Testis (tissue), 2 donors: ENCODE data around the gene MRPL30.

ENCODE experiments used
- POLR2A ChIP-seq: fragments of 450-650 bp; IDR thresholded peaks from one replicate; pipeline ENCODE4 v1.6.1; 2017; ENCODE audit warnings: antibody characterized with exemption, mild to moderate bottlenecking, moderate library complexity
- TF ChIP-seq, protein P1 (sequence below), 3 experiments: fragments of 450-650 bp in 2 of 3; fragments of 200-600 bp in 1 of 3; sonication (generic) in 1 of 3; IDR thresholded peaks; one replicate each; pipeline ENCODE4 v1.5.1; 2016 to 2019; ENCODE audit warnings: antibody characterized with exemption in 3 of 3, mild to moderate bottlenecking in 2 of 3, moderate library complexity in 1 of 3

DNA sequence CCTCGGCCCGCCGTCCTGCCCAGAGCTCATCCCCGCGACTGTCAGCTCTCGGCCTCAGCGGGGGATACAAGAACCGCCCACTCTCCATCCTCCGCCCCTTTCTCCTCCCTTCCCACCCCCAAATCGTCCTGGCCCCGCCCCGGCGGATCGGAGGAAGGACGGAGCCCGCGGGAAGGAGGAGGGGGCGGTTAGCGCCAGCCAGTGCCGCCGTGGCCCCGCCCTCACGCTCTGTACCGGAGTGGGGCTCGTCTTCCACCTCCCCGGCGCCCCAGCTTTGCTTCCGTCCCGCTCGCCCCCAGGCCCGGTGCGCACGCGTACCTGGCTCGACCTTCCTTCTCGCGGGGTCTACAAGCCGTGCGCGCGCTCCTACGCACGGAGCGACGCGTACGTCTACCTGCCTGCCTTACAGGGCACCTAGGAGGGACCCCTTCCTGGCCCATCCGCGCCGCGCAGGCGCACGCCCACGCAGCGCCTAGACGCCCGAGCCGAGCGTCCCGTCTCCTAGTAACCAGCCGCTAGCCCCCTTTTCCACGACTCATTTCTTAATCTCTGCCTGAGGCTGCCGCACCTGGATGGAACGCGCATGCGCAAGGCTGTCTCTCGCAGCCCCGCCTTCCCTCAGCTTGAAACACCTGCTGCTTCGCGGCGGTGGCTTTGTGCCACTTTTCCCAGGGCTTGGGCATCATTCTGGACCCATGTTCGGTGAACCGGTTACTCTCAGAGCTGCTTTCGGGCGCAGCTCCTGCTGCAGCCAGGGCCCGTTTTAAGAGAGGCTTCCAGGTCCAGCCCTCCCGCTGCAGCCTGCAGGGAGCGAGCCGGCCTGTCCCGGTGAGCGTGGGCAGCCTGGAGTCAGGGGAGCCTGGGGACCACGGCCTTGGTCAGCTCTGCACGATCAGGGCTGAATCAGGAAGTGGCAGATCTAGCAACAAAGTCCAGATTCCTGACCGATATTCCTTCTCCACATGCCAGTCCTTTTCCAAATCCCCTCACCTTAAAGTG, 39.6 kb upstream of the MRPL30 start, which contains the start of gene C2orf15:
- TF ChIP-seq, protein P1, sequence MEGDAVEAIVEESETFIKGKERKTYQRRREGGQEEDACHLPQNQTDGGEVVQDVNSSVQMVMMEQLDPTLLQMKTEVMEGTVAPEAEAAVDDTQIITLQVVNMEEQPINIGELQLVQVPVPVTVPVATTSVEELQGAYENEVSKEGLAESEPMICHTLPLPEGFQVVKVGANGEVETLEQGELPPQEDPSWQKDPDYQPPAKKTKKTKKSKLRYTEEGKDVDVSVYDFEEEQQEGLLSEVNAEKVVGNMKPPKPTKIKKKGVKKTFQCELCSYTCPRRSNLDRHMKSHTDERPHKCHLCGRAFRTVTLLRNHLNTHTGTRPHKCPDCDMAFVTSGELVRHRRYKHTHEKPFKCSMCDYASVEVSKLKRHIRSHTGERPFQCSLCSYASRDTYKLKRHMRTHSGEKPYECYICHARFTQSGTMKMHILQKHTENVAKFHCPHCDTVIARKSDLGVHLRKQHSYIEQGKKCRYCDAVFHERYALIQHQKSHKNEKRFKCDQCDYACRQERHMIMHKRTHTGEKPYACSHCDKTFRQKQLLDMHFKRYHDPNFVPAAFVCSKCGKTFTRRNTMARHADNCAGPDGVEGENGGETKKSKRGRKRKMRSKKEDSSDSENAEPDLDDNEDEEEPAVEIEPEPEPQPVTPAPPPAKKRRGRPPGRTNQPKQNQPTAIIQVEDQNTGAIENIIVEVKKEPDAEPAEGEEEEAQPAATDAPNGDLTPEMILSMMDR (IDR thresholded peaks at IDR 0.05), result no peak
- peak; percentile 63 for TF ChIP-seq POLR2A
